Endodermal cell (in vitro differentiated cells): ENCODE data around the gene ARRDC2. TPM values are rescaled to one million over a fixed set of nuclear protein-coding genes. Genes with fewer than 3 reads are reported as not detected.

ENCODE experiments used
- DNase-seq: peaks from one replicate; pipeline ENCODE4 v3.0.0-alpha.2; 2017
- H3K27ac ChIP-seq: 2 replicates; pipeline ENCODE4 v1.5.1; 2013; ENCODE audit warnings: mild to moderate bottlenecking, low read depth, low read length, moderate library complexity
- H3K27me3 ChIP-seq: 2 replicates; pipeline ENCODE4 v1.6.1; 2013; ENCODE audit warnings: mild to moderate bottlenecking, low read length, moderate library complexity; ENCODE audit not compliant: insufficient read depth, control insufficient read depth, poor library complexity, severe bottlenecking
- H3K36me3 ChIP-seq: 2 replicates; pipeline ENCODE4 v1.7.0; 2013; ENCODE audit warnings: mild to moderate bottlenecking, low read length, moderate library complexity; ENCODE audit not compliant: control insufficient read depth, insufficient read depth
- H3K4me1 ChIP-seq: one replicate; pipeline ENCODE4 v1.7.0; 2013; ENCODE audit warnings: low read length; ENCODE audit not compliant: control insufficient read depth, insufficient read depth
- H3K4me3 ChIP-seq: 2 replicates; pipeline ENCODE4 v1.5.1; 2013; ENCODE audit warnings: mild to moderate bottlenecking, low read length, moderate library complexity
- H3K9ac ChIP-seq: 2 replicates; pipeline ENCODE4 v1.6.1; 2013; ENCODE audit warnings: mild to moderate bottlenecking, low read length, moderate library complexity; ENCODE audit not compliant: poor library complexity, severe bottlenecking; ENCODE audit errors: extremely low read depth
- H3K9me3 ChIP-seq: 2 replicates; pipeline ENCODE4 v1.6.1; 2013; ENCODE audit warnings: mild to moderate bottlenecking, low read length, moderate library complexity; ENCODE audit not compliant: control insufficient read depth
- H3K27ac Mint-ChIP-seq: 2 replicates; pipeline ENCODE4 v1.8.0; 2020; ENCODE audit warnings: mixed read lengths
- H3K27me3 Mint-ChIP-seq: 2 replicates; pipeline ENCODE4 v1.8.0; 2021; ENCODE audit warnings: mild to moderate bottlenecking, mixed read lengths; ENCODE audit not compliant: insufficient read depth
- H3K36me3 Mint-ChIP-seq: 2 replicates; pipeline ENCODE4 v1.8.0; 2020; ENCODE audit warnings: low read depth, mixed read lengths
- H3K4me1 Mint-ChIP-seq: 2 replicates; pipeline ENCODE4 v1.8.0; 2020; ENCODE audit warnings: mixed read lengths
- H3K4me3 Mint-ChIP-seq: 2 replicates; pipeline ENCODE4 v1.8.0; 2020; ENCODE audit warnings: mild to moderate bottlenecking, moderate library complexity, mixed read lengths
- H3K9me3 Mint-ChIP-seq: 2 replicates; pipeline ENCODE4 v1.8.0; 2020; ENCODE audit warnings: mild to moderate bottlenecking, mixed read lengths
- CTCF ChIP-seq: fragments of 200-600 bp; sonication (generic); conservative IDR thresholded peaks from 2 replicates; pipeline ENCODE4 v1.5.0; 2021; ENCODE audit warnings: antibody characterized with exemption, mild to moderate bottlenecking
- WGBS, 2 experiments: methylation state at CpG; one replicate each; pipeline versions ENCODE4 v1.1.5 to v1.1.7; 2013; ENCODE audit warnings: missing lambda C conversion rate in 2 of 2, mixed read lengths in 1 of 2; ENCODE audit not compliant: insufficient coverage in 1 of 2, insufficient read length in 1 of 2; 5-methylcytosine and 5-hydroxymethylcytosine counted together
- total RNA-seq, 2 donors: library from RNA; stranded (reverse); fragmentation: NEBNext Ultra II Directional in 1 of 2; extraction: Animal tissue kit (Norgen Biotek cat#: 25700) in 1 of 2; gene quantifications; 2 replicates in 1 of 2; 3 replicates in 1 of 2; pipeline ENCODE4 v1.2.1, GENCODE V29; 2021

Gene ARRDC2
- total RNA-seq, 2 donors from 2014 or later, result 6.8 to 7.0 TPM

GRCh38 chr19:18016209-18016910 lies 8.4 kb downstream of the ARRDC2 start:
- no peaks in the 10 kb centered on the region for H3K9me3 Mint-ChIP-seq
- no peaks in the 10 kb centered on the region for H3K27me3 Mint-ChIP-seq
- TF ChIP-seq CTCF, result no peak
- Histone ChIP-seq H3K36me3 (peaks cover 6% of the 10 kb centered on the region), H3K9ac (no peak overlapping the region), H3K9me3 (no peaks in the 10 kb centered on the region), H3K27me3 (no peaks in the 10 kb centered on the region), H3K27ac (no peak overlapping the region), H3K4me1 (no peaks in the 10 kb centered on the region), H3K4me3 (no peak overlapping the region)
- no peak for DNase-seq
- H3K36me3 Mint-ChIP-seq, result peaks cover 16% of the 10 kb centered on the region
- H3K27ac Mint-ChIP-seq, result no peak overlapping the region
- H3K4me1 Mint-ChIP-seq, result no peaks in the 10 kb centered on the region
- 90 to 94% methylated on average over 12 to 14 of the region's 14 CpGs for WGBS, 2 experiments
- no peak overlapping the region for H3K4me3 Mint-ChIP-seq

- no peak for TF ChIP-seq CTCF
- Mint-ChIP-seq H3K4me3 (no peak overlapping the region), H3K27ac (no peak overlapping the region), H3K36me3 (peaks cover 14% of the 10 kb centered on the region), H3K27me3 (no peaks in the 10 kb centered on the region), H3K4me1 (no peaks in the 10 kb centered on the region), H3K9me3 (no peaks in the 10 kb centered on the region)
- WGBS, 2 experiments, result 90 to 93% methylated on average over 15 of the region's 15 CpGs
- no peaks in the 10 kb centered on the region for H3K9me3 ChIP-seq
- peaks cover 4% of the 10 kb centered on the region for H3K36me3 ChIP-seq
- H3K4me3 ChIP-seq, result no peak overlapping the region
- H3K27ac ChIP-seq, result no peak overlapping the region
- no peak overlapping the region for H3K9ac ChIP-seq
- no peak for DNase-seq
- no peaks in the 10 kb centered on the region for H3K4me1 ChIP-seq
- no peaks in the 10 kb centered on the region for H3K27me3 ChIP-seq
These were observed 9.5 kb downstream of the ARRDC2 start for GRCh38 chr19:18017275-18018083.

- Mint-ChIP-seq H3K36me3 (peaks cover under 1% of the 10 kb centered on the region), H3K9me3 (no peaks in the 10 kb centered on the region), H3K4me3 (no peak overlapping the region), H3K27ac (no peak overlapping the region), H3K4me1 (no peaks in the 10 kb centered on the region), H3K27me3 (no peaks in the 10 kb centered on the region)
- DNase-seq, result no peak
- H3K4me3 ChIP-seq, result no peak overlapping the region
- H3K27ac ChIP-seq, result no peak overlapping the region
- WGBS, 2 experiments, result 87 to 100% methylated on average over 2 to 14 of the region's 16 CpGs
- no peaks in the 10 kb centered on the region for H3K4me1 ChIP-seq
- TF ChIP-seq CTCF, result no peak
- no peak overlapping the region for H3K9ac ChIP-seq
- H3K27me3 ChIP-seq, result no peaks in the 10 kb centered on the region
- no peaks in the 10 kb centered on the region for H3K36me3 ChIP-seq
- H3K9me3 ChIP-seq, result no peaks in the 10 kb centered on the region
These were observed 12.5 kb downstream of the ARRDC2 start for GRCh38 chr19:18020212-18021085.
